HEK293T (cell line): ENCODE measurements around the gene PRRT4.

Source experiments
- CTBP1 ChIP-seq: fragments of 450-650 bp; IDR thresholded peaks from 2 replicates; pipeline ENCODE4 v1.6.1; 2016; ENCODE audit warnings: borderline replicate concordance
- ELF4 ChIP-seq: fragments of 450-650 bp; IDR thresholded peaks from 2 replicates; pipeline ENCODE4 v1.6.1; 2017; ENCODE audit warnings: antibody characterized with exemption
- FOXA1 ChIP-seq: fragments of 450-650 bp; IDR thresholded peaks from 2 replicates; pipeline ENCODE4 v1.6.1; 2016; ENCODE audit warnings: mild to moderate bottlenecking
- FOXK2 ChIP-seq: fragments of 450-650 bp; IDR thresholded peaks from 2 replicates; pipeline ENCODE4 v1.6.1; 2016; ENCODE audit warnings: mild to moderate bottlenecking
- FOXM1 ChIP-seq: fragments of 450-650 bp; IDR thresholded peaks from 2 replicates; pipeline ENCODE4 v1.6.1; 2017; ENCODE audit warnings: mild to moderate bottlenecking, borderline replicate concordance
- L3MBTL2 ChIP-seq: fragments of 450-650 bp; conservative IDR thresholded peaks from 2 replicates; pipeline ENCODE4 v1.6.1; 2016; ENCODE audit warnings: mild to moderate bottlenecking
- LEF1 ChIP-seq: fragments of 450-650 bp; IDR thresholded peaks from 2 replicates; pipeline ENCODE4 v1.6.1; 2017; ENCODE audit warnings: mild to moderate bottlenecking, borderline replicate concordance
- SP1 ChIP-seq: fragments of 450-650 bp; IDR thresholded peaks from 2 replicates; pipeline ENCODE4 v1.6.1; 2017
- SUZ12 ChIP-seq: fragments of 450-650 bp; IDR thresholded peaks from 2 replicates; pipeline ENCODE4 v1.6.1; 2016; ENCODE audit warnings: mild to moderate bottlenecking
- TARDBP ChIP-seq: fragments of 450-650 bp; IDR thresholded peaks from 2 replicates; pipeline ENCODE4 v1.6.1; 2016
- ZNF384 ChIP-seq: fragments of 450-650 bp; IDR thresholded peaks from 2 replicates; pipeline ENCODE4 v1.6.1; 2016

GRCh38 chr7:128366300-128366699 is 4.8 kb upstream of the PRRT4 start:
- no peak for TF ChIP-seq L3MBTL2
- no peak for TF ChIP-seq LEF1
- TF ChIP-seq SUZ12 = no peak
- TF ChIP-seq TARDBP = no peak
- no peak for TF ChIP-seq ZNF384
- TF ChIP-seq ELF4 = no peak
- TF ChIP-seq SP1 = no peak
- TF ChIP-seq FOXM1 = no peak
- TF ChIP-seq FOXA1 = no peak
- no peak for TF ChIP-seq CTBP1
- no peak for TF ChIP-seq FOXK2
